ENCODE results near the gene STIMATE. TPM values are rescaled to one million over a fixed set of nuclear protein-coding genes. Genes with fewer than 3 reads are reported as not detected.

The STIMATE gene
- total and polyA plus RNA-seq, 12 donors: 15.4 to 42.8 (median 22.2) TPM

- Histone ChIP-seq H3K36me3 (replicated peaks in 1 of 2) (peaks cover 0 to 9% of the 10 kb centered on the region in 2 donors), H3K4me1 (replicated peaks in 1 of 2) (peaks cover 0 to 7% of the 10 kb centered on the region in 2 donors), H3K9me3 (replicated peaks in 1 of 3) (no peaks in the 10 kb centered on the region), H3K27me3 (no peaks in the 10 kb centered on the region), H3K4me3 (no peak overlapping the region), H3K27ac (no peak overlapping the region)
- DNase-seq: no peak
- intact Hi-C loops (cut with DNase I): loop anchor here (5.0 to 10.0 kb wide), 3 partner anchors 77 to 143 kb away; no protein-coding TSS in a partner anchor
- WGBS, 4 donors: 87 to 91% (median 88%) methylated on average over 2 of the region's 2 CpGs
- TF ChIP-seq, protein P1, sequence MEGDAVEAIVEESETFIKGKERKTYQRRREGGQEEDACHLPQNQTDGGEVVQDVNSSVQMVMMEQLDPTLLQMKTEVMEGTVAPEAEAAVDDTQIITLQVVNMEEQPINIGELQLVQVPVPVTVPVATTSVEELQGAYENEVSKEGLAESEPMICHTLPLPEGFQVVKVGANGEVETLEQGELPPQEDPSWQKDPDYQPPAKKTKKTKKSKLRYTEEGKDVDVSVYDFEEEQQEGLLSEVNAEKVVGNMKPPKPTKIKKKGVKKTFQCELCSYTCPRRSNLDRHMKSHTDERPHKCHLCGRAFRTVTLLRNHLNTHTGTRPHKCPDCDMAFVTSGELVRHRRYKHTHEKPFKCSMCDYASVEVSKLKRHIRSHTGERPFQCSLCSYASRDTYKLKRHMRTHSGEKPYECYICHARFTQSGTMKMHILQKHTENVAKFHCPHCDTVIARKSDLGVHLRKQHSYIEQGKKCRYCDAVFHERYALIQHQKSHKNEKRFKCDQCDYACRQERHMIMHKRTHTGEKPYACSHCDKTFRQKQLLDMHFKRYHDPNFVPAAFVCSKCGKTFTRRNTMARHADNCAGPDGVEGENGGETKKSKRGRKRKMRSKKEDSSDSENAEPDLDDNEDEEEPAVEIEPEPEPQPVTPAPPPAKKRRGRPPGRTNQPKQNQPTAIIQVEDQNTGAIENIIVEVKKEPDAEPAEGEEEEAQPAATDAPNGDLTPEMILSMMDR (IDR thresholded peaks at IDR 0.05): no peak
- TF ChIP-seq POLR2A (IDR thresholded peaks at IDR 0.05): no peak
Observed at GRCh38 chr3:52931889-52932288, 34.5 kb upstream of the STIMATE start.

DNA sequence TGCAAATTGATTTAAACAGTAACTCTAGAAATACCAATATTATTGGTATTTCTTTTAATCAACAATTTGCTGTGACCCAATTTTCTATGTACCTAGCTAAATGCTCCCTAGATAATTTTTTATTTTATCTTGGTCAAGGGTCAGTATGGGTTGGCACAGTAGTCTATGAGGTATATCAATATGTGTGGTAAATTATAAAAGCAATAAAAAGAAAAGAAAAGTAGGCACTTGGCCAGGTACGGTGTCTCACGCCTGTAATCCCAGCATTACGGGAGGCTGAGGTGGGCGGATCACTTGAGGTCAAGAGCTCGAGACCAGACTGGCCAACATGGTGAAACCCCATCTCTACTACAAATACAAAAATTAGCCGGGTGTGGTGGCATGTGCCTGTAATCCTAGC is 34.0 kb upstream of the STIMATE start:
- Histone ChIP-seq H3K4me1 (replicated peaks in 1 of 2) (peaks cover 0 to 7% of the 10 kb centered on the region in 2 donors), H3K36me3 (replicated peaks in 1 of 2) (peaks cover 0 to 9% of the 10 kb centered on the region in 2 donors), H3K27ac (no peak overlapping the region), H3K27me3 (no peaks in the 10 kb centered on the region), H3K9me3 (replicated peaks in 1 of 3) (no peaks in the 10 kb centered on the region), H3K4me3 (no peak overlapping the region)
- 85 to 91% (median 88%) methylated on average over 6 of the region's 6 CpGs for WGBS, 4 donors
- intact Hi-C loops (cut with DNase I): loop anchor here (5.0 to 10.0 kb wide), 3 partner anchors 77 to 143 kb away; no protein-coding TSS in a partner anchor
- DNase-seq: no peak
- TF ChIP-seq, protein P1 (IDR thresholded peaks at IDR 0.05): no peak
- no peak for TF ChIP-seq POLR2A (IDR thresholded peaks at IDR 0.05)

DNA sequence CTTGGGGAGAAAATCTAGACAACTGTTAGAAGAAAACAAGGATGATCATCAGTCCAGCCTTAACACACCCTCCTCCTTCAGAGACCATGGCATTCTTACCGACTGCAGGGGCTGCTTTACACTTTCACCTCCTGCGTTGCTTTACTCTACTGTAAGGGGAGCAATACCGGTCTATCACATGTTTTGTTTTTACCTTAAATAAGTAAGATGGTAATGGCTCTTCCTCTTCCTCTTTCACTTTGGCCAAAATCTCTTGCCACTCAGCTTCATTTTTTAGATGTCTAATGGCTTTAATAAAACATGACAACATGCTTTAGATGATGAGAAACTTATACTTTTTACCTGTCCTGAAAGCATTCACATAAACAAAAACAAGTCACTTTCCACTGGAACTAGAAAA is 33.4 kb upstream of the STIMATE start:
- H3K27ac ChIP-seq: no peak overlapping the region
- 83 to 94% (median 90%) methylated on average over 3 of the region's 3 CpGs for WGBS, 4 donors
- H3K9me3 ChIP-seq (replicated peaks in 1 of 3): no peaks in the 10 kb centered on the region
- H3K27me3 ChIP-seq: no peaks in the 10 kb centered on the region
- H3K4me1 ChIP-seq (replicated peaks in 1 of 2): peaks cover 0 to 7% of the 10 kb centered on the region in 2 donors
- TF ChIP-seq, protein P1 (IDR thresholded peaks at IDR 0.05): no peak
- no peak for TF ChIP-seq POLR2A (IDR thresholded peaks at IDR 0.05)
- no peak overlapping the region for H3K4me3 ChIP-seq
- no peak for DNase-seq
- H3K36me3 ChIP-seq (replicated peaks in 1 of 2): peaks cover 0 to 9% of the 10 kb centered on the region in 2 donors
- intact Hi-C loops (cut with DNase I): loop anchor here (5.0 to 10.0 kb wide), 3 partner anchors 76 to 144 kb away; no protein-coding TSS in a partner anchor

DNA sequence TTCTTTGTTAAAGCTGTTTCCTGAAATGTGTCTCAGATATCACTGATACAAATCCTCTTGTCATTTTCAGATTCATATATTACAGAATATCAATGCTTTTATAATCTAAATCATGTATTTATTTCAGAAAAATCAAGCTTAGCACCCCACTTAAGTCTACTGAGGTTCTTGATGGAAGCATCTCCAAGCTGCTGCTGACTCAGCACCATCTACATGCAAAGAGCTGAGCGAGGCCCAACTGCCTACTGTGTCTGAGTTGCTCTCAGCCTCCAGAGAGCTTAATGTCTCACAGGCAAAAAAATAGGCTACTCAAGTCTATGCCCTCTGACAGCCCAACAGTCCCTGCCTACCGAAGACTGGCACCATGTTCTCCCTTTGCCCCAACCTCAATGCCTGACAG is 29.2 kb upstream of the STIMATE start:
- no peaks in the 10 kb centered on the region for H3K9me3 ChIP-seq (replicated peaks in 1 of 3)
- WGBS, 4 donors: 91 to 97% (median 93%) methylated on average over 2 of the region's 2 CpGs

More for the DNA sequence above, 29.2 kb upstream of the STIMATE start:
- TF ChIP-seq, protein P1 (IDR thresholded peaks at IDR 0.05): no peak
- TF ChIP-seq POLR2A (IDR thresholded peaks at IDR 0.05): no peak
- DNase-seq: no peak
- no peaks in the 10 kb centered on the region for H3K27me3 ChIP-seq
- H3K36me3 ChIP-seq (replicated peaks in 1 of 2): peaks cover 0 to 5% of the 10 kb centered on the region in 2 donors
- peaks cover 0 to 1% of the 10 kb centered on the region in 2 donors for H3K4me1 ChIP-seq (replicated peaks in 1 of 2)
- no peak overlapping the region for H3K27ac ChIP-seq
- intact Hi-C loops (cut with DNase I): loop anchor here in 1 of 2 donors (10.0 kb wide), 1 partner anchor 148 kb away; no protein-coding TSS in a partner anchor
- H3K4me3 ChIP-seq: no peak overlapping the region

Measured in adrenal gland (tissue), 12 donors.